HepG2 (cell line): ENCODE measurements around the gene TBCCD1. TPM values are rescaled to one million over a fixed set of nuclear protein-coding genes. Genes with fewer than 3 reads are reported as not detected.

Experiments used
- ATAC-seq: fragments of 200-7000 bp; cut with Tn5 transposase; 3 replicates; pipeline ENCODE4 v1.9.1; 2020; ENCODE audit warnings: mild to moderate bottlenecking, moderate library complexity
- BruUV-seq: library from RNA; stranded (reverse); fragments of 400-500 nt; replicated peaks from 2 replicates; lab custom pipeline; 2021; lab: Mats Ljungman, UMichigan
- CTCF ChIA-PET: fragments of 300-600 bp; formaldehyde crosslinking; extraction: SDS; loops from one replicate; lab custom pipeline; 2021; ENCODE audit warnings: low total read pairs, inconsistent platforms, low intra/inter-chr PET ratio; lab: Yijun Ruan, JAX
- POLR2A ChIA-PET: fragments of 350-600 bp; sonication (Branson Sonifier 250); formaldehyde crosslinking; loops from one replicate; lab custom pipeline; 2020; ENCODE audit warnings: antibody characterized with exemption, inconsistent platforms; lab: Yijun Ruan, JAX
- DNase-seq: peaks from one replicate; pipeline ENCODE4 v3.0.0-alpha.2; 2015; ENCODE audit warnings: low spot score
- FAIRE-seq: peaks from 3 replicates; lab custom pipeline; 2011; peaks lifted over from hg19 to GRCh38; lab: Jason Lieb, UNC
- H2AFZ ChIP-seq: one replicate; pipeline ENCODE4 v1.6.1; 2011; ENCODE audit warnings: low read length, inconsistent platforms
- H3K27ac ChIP-seq: fragments of 300-600 bp; 3 replicates; pipeline ENCODE4 v1.8.0; 2011; ENCODE audit warnings: mixed run types, mild to moderate bottlenecking, mixed read lengths, low read length, inconsistent platforms; ENCODE audit not compliant: insufficient read depth; ENCODE audit errors: extremely low read length
- H3K27me3 ChIP-seq, 2 experiments: fragments of 200-600 bp in 1 of 2; 2 replicates in 1 of 2; 3 replicates in 1 of 2; pipeline versions ENCODE4 v1.6.0 to v1.8.0; 2011; ENCODE audit warnings: low read length in 2 of 2, mild to moderate bottlenecking in 2 of 2, moderate library complexity in 2 of 2, inconsistent platforms in 1 of 2; ENCODE audit not compliant: insufficient read depth in 2 of 2, control insufficient read depth in 1 of 2
- H3K36me3 ChIP-seq, 2 experiments: fragments of 200-600 bp in 1 of 2; replicated peaks in 1 of 2; 2 replicates in 1 of 2; 3 replicates in 1 of 2; pipeline versions ENCODE4 v1.5.1 to v1.8.0; 2011; ENCODE audit warnings: low read length in 2 of 2, inconsistent platforms in 1 of 2; ENCODE audit not compliant: insufficient read depth in 2 of 2, control insufficient read depth in 1 of 2
- H3K4me1 ChIP-seq: 2 replicates; pipeline ENCODE4 v1.5.1; 2012; ENCODE audit warnings: low read length, inconsistent platforms; ENCODE audit not compliant: insufficient read depth
- H3K4me2 ChIP-seq: 2 replicates; pipeline ENCODE4 v1.6.0; 2011; ENCODE audit warnings: low read depth, low read length, inconsistent platforms
- H3K4me3 ChIP-seq, 3 experiments: fragments of 200-600 bp in 1 of 3; sonication (generic), shearing (Covaris generic) in 1 of 3; replicated peaks in 1 of 3; 2 replicates each; pipeline ENCODE4 v1.5.1; 2011 to 2016; ENCODE audit warnings: low read length in 3 of 3, inconsistent platforms in 2 of 3, low read depth in 2 of 3, mild to moderate bottlenecking in 2 of 3, control low read depth in 1 of 3, mixed read lengths in 1 of 3; ENCODE audit not compliant: insufficient read depth in 1 of 3
- H3K79me2 ChIP-seq: one replicate; pipeline ENCODE4 v1.6.1; 2011; ENCODE audit warnings: low read length, inconsistent platforms; ENCODE audit not compliant: insufficient read depth
- H3K9ac ChIP-seq: 2 replicates; pipeline ENCODE4 v1.6.0; 2011; ENCODE audit warnings: mild to moderate bottlenecking, low read depth, low read length, inconsistent platforms; ENCODE audit not compliant: insufficient read depth
- H3K9me3 ChIP-seq: 2 replicates; pipeline ENCODE4 v1.5.1; 2012; ENCODE audit warnings: mild to moderate bottlenecking, low read length
- H4K20me1 ChIP-seq: 2 replicates; pipeline ENCODE4 v1.6.0; 2011; ENCODE audit warnings: inconsistent platforms, mild to moderate bottlenecking, low read length, moderate library complexity; ENCODE audit not compliant: insufficient read depth
- DMTF1 ChIP-seq: sonication (generic); formaldehyde crosslinking; IDR thresholded peaks from 2 replicates; pipeline ENCODE4 v1.4.0; 2020; ENCODE audit warnings: mild to moderate bottlenecking, missing genetic modification reagents
- GABPA ChIP-seq, 2 experiments: IDR thresholded peaks; 2 replicates each; pipeline ENCODE4 v1.6.1; 2011 to 2016; ENCODE audit warnings: low read depth in 2 of 2, low read length in 1 of 2, missing biosample characterization in 1 of 2, missing genetic modification characterization in 1 of 2
- HNRNPK ChIP-seq: fragments of 200-400 bp; formaldehyde crosslinking; IDR thresholded peaks from 2 replicates; pipeline ENCODE4 v1.6.1; 2018; ENCODE audit warnings: low read length, low read depth, moderate library complexity, mild to moderate bottlenecking; ENCODE audit not compliant: poor library complexity, severe bottlenecking
- ISL2 ChIP-seq: sonication (generic); formaldehyde crosslinking; IDR thresholded peaks from 2 replicates; pipeline ENCODE4 v1.5.0; 2020; ENCODE audit warnings: missing genetic modification reagents
- KDM4B ChIP-seq: sonication (generic); formaldehyde crosslinking; IDR thresholded peaks from 2 replicates; pipeline ENCODE4 v1.4.0; 2020; ENCODE audit warnings: missing genetic modification reagents
- MBNL3 ChIP-seq: fragments of 250-450 bp; sonication (Bioruptor Pico); conservative IDR thresholded peaks from 2 replicates; pipeline ENCODE4 v1.8.0; 2022; ENCODE audit warnings: mild to moderate bottlenecking, inconsistent platforms
- NCOR1 ChIP-seq: fragments of 200-600 bp; sonication (generic); IDR thresholded peaks from 2 replicates; pipeline ENCODE4 v1.7.0; 2017; ENCODE audit warnings: antibody characterized with exemption, low read length, borderline replicate concordance
- PCBP2 ChIP-seq: fragments of 200-400 bp; formaldehyde crosslinking; optimal IDR thresholded peaks from 2 replicates; pipeline ENCODE3; 2018; ENCODE audit warnings: low read length, low read depth; ENCODE audit not compliant: poor library complexity, severe bottlenecking
- PLSCR1 ChIP-seq: sonication (generic); formaldehyde crosslinking; IDR thresholded peaks from 2 replicates; pipeline ENCODE4 v1.5.0; 2020; ENCODE audit warnings: missing genetic modification reagents, mild to moderate bottlenecking, borderline replicate concordance
- ZBTB38 ChIP-seq: sonication (generic); formaldehyde crosslinking; IDR thresholded peaks from 2 replicates; pipeline ENCODE4 v1.5.1; 2020; ENCODE audit warnings: mild to moderate bottlenecking, missing genetic modification reagents
- ZFP36 ChIP-seq: fragments of 150-350 bp; IDR thresholded peaks from 2 replicates; pipeline ENCODE4 v1.6.1; 2018; ENCODE audit warnings: borderline replicate concordance, low read length, low read depth; ENCODE audit not compliant: partially characterized antibody
- ZFYVE20 ChIP-seq: sonication (generic); formaldehyde crosslinking; IDR thresholded peaks from 2 replicates; pipeline ENCODE4 v1.8.0; 2023; ENCODE audit warnings: low read depth, mild to moderate bottlenecking, moderate library complexity, missing genetic modification reagents, borderline replicate concordance
- ZNF512 ChIP-seq: sonication (generic); formaldehyde crosslinking; IDR thresholded peaks from 2 replicates; pipeline ENCODE4 v1.4.0; 2020; ENCODE audit warnings: mild to moderate bottlenecking, missing genetic modification reagents
- ZNF713 ChIP-seq: sonication (generic); formaldehyde crosslinking; IDR thresholded peaks from 2 replicates; pipeline ENCODE4 v1.4.0; 2020; ENCODE audit warnings: mild to moderate bottlenecking, missing genetic modification reagents
- ZNF83 ChIP-seq: sonication (generic); formaldehyde crosslinking; IDR thresholded peaks from 2 replicates; pipeline ENCODE4 v1.4.0; 2020; ENCODE audit warnings: missing genetic modification reagents, mild to moderate bottlenecking, borderline replicate concordance
- WGBS: methylation state at CpG from one replicate; pipeline ENCODE4 v1.1.6; 2017; ENCODE audit warnings: low lambda C conversion rate; 5-methylcytosine and 5-hydroxymethylcytosine counted together
- in situ Hi-C: cut with HindIII; loops from 2 replicates; pipeline ENCODE4 v1.10.0; 2017; ENCODE audit warnings: low pct_unique_long_range_greater_than_20kb; ENCODE audit not compliant: extremely low pct_ligation_motif_present
- intact Hi-C: fragments of 100-400 bp; cut with micrococcal nuclease; formaldehyde crosslinking; loops from one replicate; pipeline ENCODE4 v1.10.0; 2022; ENCODE audit not compliant: unreplicated experiment
- polyA plus RNA-seq, 8 experiments: library from polyadenylated mRNA; depleted of rRNA in 3 of 8; stranded (reverse) in 7 of 8; unstranded in 1 of 8; fragments of >200 nt; fragmentation: Illumina TruSeq in 4 of 8; extraction: Trizol in 4 of 8; gene quantifications; 2 replicates each; pipeline versions ENCODE4 v1.2.1 to v1.2.3, GENCODE V29; 2011 to 2016; ENCODE audit warnings: low read depth in 4 of 8, missing spikeins in 1 of 8, mixed read lengths in 1 of 8; ENCODE audit not compliant: insufficient read depth in 1 of 8
- total RNA-seq, 5 experiments: library from RNA; depleted of rRNA; stranded (reverse); fragments of >200 nt; fragmentation: Illumina TruSeq; extraction: Trizol; gene quantifications; 2 replicates each; pipeline ENCODE4 v1.2.3, GENCODE V29; 2016; ENCODE audit warnings: low read depth in 1 of 5

Gene TBCCD1
- total and polyA plus RNA-seq, 2 of the 13 experiments (the other 11 are each of a cell fraction or from before 2014, with no cell fraction given), result 13.6 to 16.2 TPM

DNA sequence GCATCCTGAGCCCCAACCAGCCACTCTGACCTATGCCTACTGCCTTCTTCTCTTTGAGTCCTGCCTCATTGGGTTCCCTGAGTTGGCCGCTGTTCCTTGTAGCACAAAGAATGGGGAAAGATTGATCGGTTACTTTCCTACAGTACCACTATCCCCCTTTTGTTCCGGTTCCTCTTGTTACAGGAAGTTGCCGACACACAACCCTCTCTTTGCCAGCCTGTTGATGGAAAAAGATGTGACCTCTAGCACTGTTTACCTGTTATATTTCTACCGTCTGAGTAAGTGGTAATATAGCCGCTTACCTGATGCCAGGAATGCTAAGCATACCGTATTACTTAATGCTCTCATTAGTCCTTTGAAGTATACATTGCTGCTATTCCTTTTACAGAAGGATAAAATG is 36.0 kb upstream of the TBCCD1 start (continued):
- TF ChIP-seq ZFYVE20 (CRISPR knock-in tag) (no peak), ZBTB38 (peak; percentile 84), GABPA (IDR thresholded peaks at IDR 0.05; ENCODE audit: low read depth, low read length) (no peak), GABPA (CRISPR knock-in tag; IDR thresholded peaks at IDR 0.05; ENCODE audit: low read depth) (peak; percentile 68; the same call in 1 of the 2 replicates)

DNA sequence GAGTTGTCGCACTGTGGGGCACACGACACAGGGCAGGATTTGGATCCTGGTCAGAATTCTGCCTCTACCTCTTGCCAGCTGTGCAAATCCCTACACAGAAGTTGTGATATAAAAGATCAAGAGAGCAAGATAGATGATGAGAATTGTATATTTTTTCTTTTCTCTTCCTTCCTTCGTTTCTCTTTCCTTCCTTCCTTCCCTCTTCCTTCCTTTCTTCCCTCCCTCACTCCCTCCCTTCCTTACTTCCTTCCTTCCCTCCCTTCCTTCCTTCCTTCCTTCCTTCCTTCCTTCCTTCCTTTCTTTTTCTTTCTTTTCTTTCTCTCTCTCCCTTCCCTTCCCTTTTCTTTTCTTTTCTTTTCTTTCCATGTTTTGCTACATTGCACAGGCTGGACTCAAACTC is 33.8 kb upstream of the TBCCD1 start:
- DNase-seq (no peak), ATAC-seq (no peak), FAIRE-seq (no peak)
- H3K27me3 ChIP-seq, result no peaks in the 10 kb centered on the region
- H3K4me1 ChIP-seq, result peaks cover 98% of the 10 kb centered on the region
- H3K36me3 ChIP-seq, result no peaks in the 10 kb centered on the region
- peaks cover 6% of the 10 kb centered on the region for H3K79me2 ChIP-seq
- peak overlapping the region; percentile 88; the same call in 1 of the 2 replicates for H3K4me2 ChIP-seq
- H3K4me3 ChIP-seq, result no peak overlapping the region
- no TSS peak for BruUV-seq
- CTCF ChIA-PET, result no interaction called here
- H3K27ac ChIP-seq, result peak overlapping the region; percentile 95
- no peak overlapping the region for H2AFZ ChIP-seq
- H4K20me1 ChIP-seq, result no peaks in the 10 kb centered on the region
- H3K9ac ChIP-seq, result peak overlapping the region; percentile 77
- WGBS, result 85% methylated on average over 3 of the region's 3 CpGs
- H3K9me3 ChIP-seq, result no peaks in the 10 kb centered on the region
- intact Hi-C loops (no loop called here), in situ Hi-C loops (no loop called here)
- POLR2A ChIA-PET, result interaction anchor here (1.9 to 27.1 kb wide), 4 partner anchors 7 to 183 kb away, joined by 8 to 854 read pairs (median 452); partner anchors contain the start of genes AHSG, DNAJB11, EIF4A2 and TBCCD1
- TF ChIP-seq NCOR1 (no peak), ZFP36 (no peak), PLSCR1 (CRISPR knock-in tag) (no peak), DMTF1 (CRISPR knock-in tag) (no peak), ISL2 (CRISPR knock-in tag) (no peak), PCBP2 (peak; percentile 43), KDM4B (CRISPR knock-in tag) (no peak), ZBTB38 (no peak), ZNF512 (CRISPR knock-in tag) (peak; percentile 91), MBNL3 (no peak), HNRNPK (peak; percentile 87), ZNF713 (CRISPR knock-in tag) (no peak), ZNF83 (CRISPR knock-in tag) (no peak)
- TF ChIP-seq, all 625 proteins: peak for 3
